Breast epithelium (tissue), 4 donors: ENCODE data around the gene CCDC152. TPM values are rescaled to one million over a fixed set of nuclear protein-coding genes. Genes with fewer than 3 reads are reported as not detected.
"Not testable (repeated sequence)": the region's sequence is repeated elsewhere in the genome, so short reads cannot be mapped to it uniquely, and the experiment has no call there.

Experiments used
- DNase-seq, 2 donors: peaks; one replicate each; pipeline ENCODE4 v3.0.0-alpha.2; 2019; ENCODE audit warnings: low spot score in 2 of 2
- H3K27ac ChIP-seq, 2 donors: fragments of 200-600 bp; sonication (generic) in 1 of 2; one replicate each; pipeline ENCODE4 v1.5.1; 2016 to 2019; ENCODE audit warnings: mild to moderate bottlenecking in 1 of 2
- H3K27me3 ChIP-seq, 2 donors: fragments of 200-600 bp; sonication (generic) in 1 of 2; one replicate each; pipeline versions ENCODE4 v1.5.1 to v1.6.0; 2017 to 2019; ENCODE audit warnings: control low read depth in 1 of 2, mild to moderate bottlenecking in 1 of 2
- H3K36me3 ChIP-seq: fragments of 200-600 bp; one replicate; pipeline ENCODE4 v1.5.1; 2019
- H3K4me1 ChIP-seq, 2 donors: fragments of 200-600 bp; sonication (generic); one replicate each; pipeline ENCODE4 v1.5.1; 2016 to 2019; ENCODE audit warnings: control low read depth in 1 of 2
- H3K4me3 ChIP-seq, 3 donors: fragments of 200-600 bp; sonication (generic); 1 replicate in 2 of 3; 2 replicates in 1 of 3; pipeline ENCODE4 v1.5.1; 2016 to 2019; ENCODE audit warnings: mild to moderate bottlenecking in 3 of 3, moderate library complexity in 2 of 3
- H3K9me3 ChIP-seq, 2 donors: fragments of 200-600 bp; sonication (generic) in 1 of 2; one replicate each; pipeline ENCODE4 v1.5.1; 2016 to 2019; ENCODE audit warnings: control low read depth in 1 of 2
- CTCF ChIP-seq, 3 donors: fragments of 450-650 bp; IDR thresholded peaks; one replicate each; pipeline ENCODE4 v1.5.1; 2016 to 2017; ENCODE audit warnings: antibody characterized with exemption in 3 of 3, mild to moderate bottlenecking in 3 of 3, moderate library complexity in 3 of 3
- POLR2A ChIP-seq: fragments of 450-650 bp; IDR thresholded peaks from one replicate; pipeline ENCODE4 v1.6.1; 2016; ENCODE audit warnings: antibody characterized with exemption, mild to moderate bottlenecking, moderate library complexity
- POLR2AphosphoS5 ChIP-seq, 3 donors: sonication (generic); formaldehyde crosslinking; IDR thresholded peaks; one replicate each; pipeline ENCODE4 v1.6.1; 2017; ENCODE audit warnings: antibody characterized with exemption in 3 of 3
- intact Hi-C: fragments of 100-400 bp; cut with DNase I; formaldehyde crosslinking; loops from one replicate; pipeline ENCODE4 v1.15.1; 2023; ENCODE audit warnings: low total_unique reads
- total RNA-seq, 3 donors: library from RNA; depleted of rRNA; stranded (reverse); fragments of >200 nt; gene quantifications; one replicate each; pipeline ENCODE4 v1.1.0, GENCODE V29; 2016

The CCDC152 gene
- total RNA-seq, 3 donors from 2014 or later, result 0.88 to 1.3 (median 0.96) TPM

GRCh38 chr5:42811591-42812446 lies 55.2 kb downstream of the CCDC152 start, which contains the start of gene SELENOP:
SELENOP (minus strand) TSS chr5:42811892; CDS start chr5:42808353, 3,539 bp downstream.
- no peaks in the 10 kb centered on the region for H3K36me3 ChIP-seq
- peak within 1 kb of the TSS; percentile 61 to 65 (median 62) for H3K4me3 ChIP-seq
- peaks cover 3% of the 10 kb centered on the region in 2 donors for H3K4me1 ChIP-seq
- H3K27me3 ChIP-seq, result no peaks in the 10 kb centered on the region
- peak; percentile 93 for TF ChIP-seq POLR2A
- peak in 1 of 3 donors; percentile 1 for TF ChIP-seq CTCF (IDR thresholded peaks at IDR 0.05)
- peak; percentile 42 to 96 (median 96) for TF ChIP-seq POLR2AphosphoS5 (IDR thresholded peaks at IDR 0.05)
- intact Hi-C loops, result no loop called here
- H3K9me3 ChIP-seq, result no peaks in the 10 kb centered on the region
- peak within 1 kb of the TSS; percentile 93 to 94 for H3K27ac ChIP-seq
- peak; percentile 76 to 79 for DNase-seq

GRCh38 chr5:42812620-42813019 lies 56.0 kb downstream of the CCDC152 start:
- H3K9me3 ChIP-seq, result no peaks in the 10 kb centered on the region
- no peak for DNase-seq
- TF ChIP-seq POLR2A (no peak), POLR2AphosphoS5 (IDR thresholded peaks at IDR 0.05) (no peak), CTCF (IDR thresholded peaks at IDR 0.05) (no peak)
- peak overlapping the region in 2 of 3 donors; percentile 62 to 65 for H3K4me3 ChIP-seq
- H3K27ac ChIP-seq, result peak overlapping the region; percentile 93 to 94
- H3K4me1 ChIP-seq, result peaks cover 3% of the 10 kb centered on the region in 2 donors
- intact Hi-C loops, result no loop called here
- no peaks in the 10 kb centered on the region for H3K27me3 ChIP-seq
- H3K36me3 ChIP-seq, result no peaks in the 10 kb centered on the region

GRCh38 chr5:42813533-42813932 lies 56.9 kb downstream of the CCDC152 start:
- Histone ChIP-seq H3K27me3 (no peaks in the 10 kb centered on the region), H3K27ac (peak overlapping the region; percentile 93 to 94), H3K9me3 (no peaks in the 10 kb centered on the region), H3K4me3 (peak overlapping the region in 2 of 3 donors; percentile 9 to 32), H3K36me3 (no peaks in the 10 kb centered on the region), H3K4me1 (peaks cover 3% of the 10 kb centered on the region in 2 donors)
- TF ChIP-seq POLR2A, result no peak
- peak in 1 of 2 donors; percentile 25 for DNase-seq
- intact Hi-C loops, result no loop called here

GRCh38 chr5:42816546-42816945 lies 59.9 kb downstream of the CCDC152 start:
- H3K27me3 ChIP-seq, H3K27ac ChIP-seq, intact Hi-C loops, H3K9me3 ChIP-seq, H3K4me3 ChIP-seq, H3K4me1 ChIP-seq, DNase-seq, H3K36me3 ChIP-seq: not testable (repeated sequence)

DNA sequence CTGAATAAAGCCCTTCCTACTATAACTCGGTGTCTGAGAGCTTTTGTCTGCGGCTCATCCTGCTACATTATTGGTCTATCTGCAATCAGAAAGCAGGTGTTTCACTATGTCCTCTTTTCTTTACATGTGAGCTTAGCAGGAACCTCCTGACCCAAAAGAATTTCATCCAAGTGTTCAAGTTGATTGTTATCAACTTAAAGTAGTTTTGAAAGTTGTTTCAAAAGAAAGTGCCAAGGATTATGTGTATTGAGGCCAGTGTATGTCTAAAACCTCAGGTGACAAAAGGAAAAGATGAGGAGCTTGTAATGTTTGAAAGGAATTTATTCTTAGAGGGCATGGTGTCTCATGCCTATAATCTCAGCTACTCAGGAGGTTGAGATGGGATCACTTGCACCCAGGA lies 63.1 kb downstream of the CCDC152 start:
- Histone ChIP-seq H3K4me3 (no peak overlapping the region), H3K36me3 (no peaks in the 10 kb centered on the region), H3K9me3 (no peaks in the 10 kb centered on the region), H3K27me3 (no peaks in the 10 kb centered on the region), H3K4me1 (no peaks in the 10 kb centered on the region), H3K27ac (no peak overlapping the region)
- DNase-seq, result no peak
- intact Hi-C loops, result no loop called here
- TF ChIP-seq POLR2A, result no peak
- TF ChIP-seq POLR2AphosphoS5 (IDR thresholded peaks at IDR 0.05), result no peak
- TF ChIP-seq CTCF (IDR thresholded peaks at IDR 0.05), result no peak

- H3K4me3 ChIP-seq, result no peak overlapping the region
- no peaks in the 10 kb centered on the region for H3K36me3 ChIP-seq
- DNase-seq, result no peak
- TF ChIP-seq CTCF (IDR thresholded peaks at IDR 0.05) (no peak), POLR2AphosphoS5 (IDR thresholded peaks at IDR 0.05) (no peak)
- H3K9me3 ChIP-seq, result no peaks in the 10 kb centered on the region
- no peaks in the 10 kb centered on the region for H3K27me3 ChIP-seq
- H3K27ac ChIP-seq, result no peak overlapping the region
- intact Hi-C loops, result no loop called here
- H3K4me1 ChIP-seq, result no peaks in the 10 kb centered on the region
These were observed 65.9 kb downstream of the CCDC152 start for GRCh38 chr5:42822548-42822947.
